HepG2 (cell line): ENCODE results near the gene DGKG. TPM values are rescaled to one million over a fixed set of nuclear protein-coding genes. Genes with fewer than 3 reads are reported as not detected.
A peak's percentile ranks its signal among the peaks of the same experiment; 100 is the strongest.

Source experiments
- CREM ChIP-seq, 2 experiments: sonication (generic) in 1 of 2; formaldehyde crosslinking in 1 of 2; IDR thresholded peaks; 2 replicates each; pipeline versions ENCODE4 v1.4.0 to v1.6.1; 2016 to 2020; ENCODE audit warnings: antibody characterized with exemption in 1 of 2, mild to moderate bottlenecking in 1 of 2, missing genetic modification reagents in 1 of 2
- EEA1 ChIP-seq: sonication (generic); formaldehyde crosslinking; IDR thresholded peaks from 2 replicates; pipeline ENCODE4 v1.5.1; 2020; ENCODE audit warnings: mild to moderate bottlenecking, missing genetic modification reagents, borderline replicate concordance
- HNRNPL ChIP-seq: fragments of 200-400 bp; formaldehyde crosslinking; IDR thresholded peaks from 2 replicates; pipeline ENCODE4 v1.6.1; 2017; ENCODE audit warnings: mild to moderate bottlenecking, low read depth, low read length
- SMARCE1 ChIP-seq: fragments of 450-650 bp; IDR thresholded peaks from 2 replicates; pipeline ENCODE4 v1.6.1; 2017; ENCODE audit warnings: borderline replicate concordance
- SNAI1 ChIP-seq: sonication (generic); formaldehyde crosslinking; IDR thresholded peaks from 2 replicates; pipeline ENCODE4 v1.5.0; 2020; ENCODE audit warnings: mild to moderate bottlenecking, missing genetic modification reagents, borderline replicate concordance
- ZBTB38 ChIP-seq: sonication (generic); formaldehyde crosslinking; IDR thresholded peaks from 2 replicates; pipeline ENCODE4 v1.5.1; 2020; ENCODE audit warnings: mild to moderate bottlenecking, missing genetic modification reagents
- ZNF703 ChIP-seq: sonication (generic); formaldehyde crosslinking; IDR thresholded peaks from 2 replicates; pipeline ENCODE4 v1.5.1; 2020; ENCODE audit warnings: missing genetic modification reagents, mild to moderate bottlenecking, moderate library complexity, borderline replicate concordance
- ZSCAN25 ChIP-seq: sonication (generic); formaldehyde crosslinking; IDR thresholded peaks from 2 replicates; pipeline ENCODE4 v1.8.0; 2022; ENCODE audit warnings: mild to moderate bottlenecking, missing genetic modification reagents
- polyA plus RNA-seq, 8 experiments: library from polyadenylated mRNA; depleted of rRNA in 3 of 8; stranded (reverse) in 7 of 8; unstranded in 1 of 8; fragments of >200 nt; fragmentation: Illumina TruSeq in 4 of 8; extraction: Trizol in 4 of 8; gene quantifications; 2 replicates each; pipeline versions ENCODE4 v1.2.1 to v1.2.3, GENCODE V29; 2011 to 2016; ENCODE audit warnings: low read depth in 4 of 8, missing spikeins in 1 of 8, mixed read lengths in 1 of 8; ENCODE audit not compliant: insufficient read depth in 1 of 8
- total RNA-seq, 5 experiments: library from RNA; depleted of rRNA; stranded (reverse); fragments of >200 nt; fragmentation: Illumina TruSeq; extraction: Trizol; gene quantifications; 2 replicates each; pipeline ENCODE4 v1.2.3, GENCODE V29; 2016; ENCODE audit warnings: low read depth in 1 of 5
- TF ChIP-seq, protein P1 (sequence below): conservative IDR thresholded peaks from 2 replicates; pipeline ENCODE4 v1.6.1; 2018; ENCODE audit warnings: missing genetic modification reagents
- TF ChIP-seq, protein P2 (sequence below): sonication (generic); formaldehyde crosslinking; IDR thresholded peaks from 2 replicates; pipeline ENCODE4 v1.4.0; 2020; ENCODE audit warnings: missing genetic modification reagents
- TF ChIP-seq, protein P3 (sequence below): sonication (generic); formaldehyde crosslinking; conservative IDR thresholded peaks from 2 replicates; pipeline ENCODE4 v1.4.0; 2020; ENCODE audit warnings: missing genetic modification reagents
- TF ChIP-seq, protein P4 (sequence below): IDR thresholded peaks from 2 replicates; pipeline ENCODE4 v1.6.1; 2016; ENCODE audit warnings: low read depth, missing genetic modification reagents, missing compliant biosample characterization
- TF ChIP-seq, protein P5 (sequence below): sonication (generic); formaldehyde crosslinking; IDR thresholded peaks from 2 replicates; pipeline ENCODE4 v1.4.0; 2020; ENCODE audit warnings: missing genetic modification reagents

Gene DGKG
- total and polyA plus RNA-seq, 2 of the 13 experiments (the other 11 are each of a cell fraction or from before 2014, with no cell fraction given), result 3.8 to 6.2 TPM

DNA sequence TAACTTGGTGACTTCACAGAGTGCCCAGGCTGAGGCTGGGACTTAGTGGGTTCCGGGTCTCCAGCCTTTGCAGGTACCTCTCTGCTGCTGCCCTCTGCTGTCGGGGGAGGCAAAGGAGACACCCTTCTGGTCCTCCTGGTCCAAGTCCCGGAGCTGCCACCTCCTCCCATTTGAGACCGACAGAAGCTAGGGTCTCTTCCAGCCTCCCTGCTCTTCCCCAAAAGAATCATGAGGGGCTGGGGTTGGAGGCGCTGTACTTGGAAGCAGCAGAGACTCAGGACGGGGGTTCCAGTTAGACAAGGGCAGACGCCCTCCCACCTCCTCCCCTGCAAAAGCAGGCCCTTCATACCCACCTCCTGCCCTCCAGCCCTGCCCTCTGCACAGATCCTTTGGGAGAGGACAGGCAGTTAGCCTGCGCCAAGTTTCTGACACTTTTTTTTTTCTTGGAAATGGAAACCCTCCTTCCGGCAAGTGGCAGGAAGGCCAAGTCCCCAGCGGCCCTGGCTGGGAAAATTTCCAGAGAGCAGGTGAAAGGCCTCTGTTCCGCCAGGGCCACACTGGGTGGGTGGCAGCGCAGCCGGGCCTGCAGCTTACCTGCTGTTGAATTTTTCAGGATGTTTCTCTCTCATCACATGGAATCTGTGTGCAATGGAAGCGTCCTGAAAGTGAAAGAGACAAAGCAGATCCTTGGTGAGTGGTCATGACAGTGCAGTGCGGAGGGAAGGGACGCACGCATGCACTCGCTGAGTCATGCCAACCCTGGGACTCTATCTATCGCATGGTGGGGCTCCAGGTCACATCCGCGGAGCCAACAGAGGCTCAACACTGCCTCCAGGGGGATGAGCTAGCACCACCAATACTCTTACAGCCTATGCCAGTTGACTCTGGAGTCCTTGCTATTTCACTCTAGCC, 119.9 kb downstream of the DGKG start (continued):
- TF ChIP-seq, protein P1, sequence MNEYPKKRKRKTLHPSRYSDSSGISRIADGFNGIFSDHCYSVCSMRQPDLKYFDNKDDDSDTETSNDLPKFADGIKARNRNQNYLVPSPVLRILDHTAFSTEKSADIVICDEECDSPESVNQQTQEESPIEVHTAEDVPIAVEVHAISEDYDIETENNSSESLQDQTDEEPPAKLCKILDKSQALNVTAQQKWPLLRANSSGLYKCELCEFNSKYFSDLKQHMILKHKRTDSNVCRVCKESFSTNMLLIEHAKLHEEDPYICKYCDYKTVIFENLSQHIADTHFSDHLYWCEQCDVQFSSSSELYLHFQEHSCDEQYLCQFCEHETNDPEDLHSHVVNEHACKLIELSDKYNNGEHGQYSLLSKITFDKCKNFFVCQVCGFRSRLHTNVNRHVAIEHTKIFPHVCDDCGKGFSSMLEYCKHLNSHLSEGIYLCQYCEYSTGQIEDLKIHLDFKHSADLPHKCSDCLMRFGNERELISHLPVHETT (CRISPR knock-in tag), result no peak
- TF ChIP-seq, protein P2, sequence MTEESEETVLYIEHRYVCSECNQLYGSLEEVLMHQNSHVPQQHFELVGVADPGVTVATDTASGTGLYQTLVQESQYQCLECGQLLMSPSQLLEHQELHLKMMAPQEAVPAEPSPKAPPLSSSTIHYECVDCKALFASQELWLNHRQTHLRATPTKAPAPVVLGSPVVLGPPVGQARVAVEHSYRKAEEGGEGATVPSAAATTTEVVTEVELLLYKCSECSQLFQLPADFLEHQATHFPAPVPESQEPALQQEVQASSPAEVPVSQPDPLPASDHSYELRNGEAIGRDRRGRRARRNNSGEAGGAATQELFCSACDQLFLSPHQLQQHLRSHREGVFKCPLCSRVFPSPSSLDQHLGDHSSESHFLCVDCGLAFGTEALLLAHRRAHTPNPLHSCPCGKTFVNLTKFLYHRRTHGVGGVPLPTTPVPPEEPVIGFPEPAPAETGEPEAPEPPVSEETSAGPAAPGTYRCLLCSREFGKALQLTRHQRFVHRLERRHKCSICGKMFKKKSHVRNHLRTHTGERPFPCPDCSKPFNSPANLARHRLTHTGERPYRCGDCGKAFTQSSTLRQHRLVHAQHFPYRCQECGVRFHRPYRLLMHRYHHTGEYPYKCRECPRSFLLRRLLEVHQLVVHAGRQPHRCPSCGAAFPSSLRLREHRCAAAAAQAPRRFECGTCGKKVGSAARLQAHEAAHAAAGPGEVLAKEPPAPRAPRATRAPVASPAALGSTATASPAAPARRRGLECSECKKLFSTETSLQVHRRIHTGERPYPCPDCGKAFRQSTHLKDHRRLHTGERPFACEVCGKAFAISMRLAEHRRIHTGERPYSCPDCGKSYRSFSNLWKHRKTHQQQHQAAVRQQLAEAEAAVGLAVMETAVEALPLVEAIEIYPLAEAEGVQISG (CRISPR knock-in tag), result peak; percentile 58; the same call in 1 of the 2 replicates
- TF ChIP-seq, protein P3, sequence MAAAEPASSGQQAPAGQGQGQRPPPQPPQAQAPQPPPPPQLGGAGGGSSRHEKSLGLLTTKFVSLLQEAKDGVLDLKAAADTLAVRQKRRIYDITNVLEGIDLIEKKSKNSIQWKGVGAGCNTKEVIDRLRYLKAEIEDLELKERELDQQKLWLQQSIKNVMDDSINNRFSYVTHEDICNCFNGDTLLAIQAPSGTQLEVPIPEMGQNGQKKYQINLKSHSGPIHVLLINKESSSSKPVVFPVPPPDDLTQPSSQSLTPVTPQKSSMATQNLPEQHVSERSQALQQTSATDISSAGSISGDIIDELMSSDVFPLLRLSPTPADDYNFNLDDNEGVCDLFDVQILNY, result no peak
- no peak for TF ChIP-seq SNAI1
- TF ChIP-seq, protein P4, sequence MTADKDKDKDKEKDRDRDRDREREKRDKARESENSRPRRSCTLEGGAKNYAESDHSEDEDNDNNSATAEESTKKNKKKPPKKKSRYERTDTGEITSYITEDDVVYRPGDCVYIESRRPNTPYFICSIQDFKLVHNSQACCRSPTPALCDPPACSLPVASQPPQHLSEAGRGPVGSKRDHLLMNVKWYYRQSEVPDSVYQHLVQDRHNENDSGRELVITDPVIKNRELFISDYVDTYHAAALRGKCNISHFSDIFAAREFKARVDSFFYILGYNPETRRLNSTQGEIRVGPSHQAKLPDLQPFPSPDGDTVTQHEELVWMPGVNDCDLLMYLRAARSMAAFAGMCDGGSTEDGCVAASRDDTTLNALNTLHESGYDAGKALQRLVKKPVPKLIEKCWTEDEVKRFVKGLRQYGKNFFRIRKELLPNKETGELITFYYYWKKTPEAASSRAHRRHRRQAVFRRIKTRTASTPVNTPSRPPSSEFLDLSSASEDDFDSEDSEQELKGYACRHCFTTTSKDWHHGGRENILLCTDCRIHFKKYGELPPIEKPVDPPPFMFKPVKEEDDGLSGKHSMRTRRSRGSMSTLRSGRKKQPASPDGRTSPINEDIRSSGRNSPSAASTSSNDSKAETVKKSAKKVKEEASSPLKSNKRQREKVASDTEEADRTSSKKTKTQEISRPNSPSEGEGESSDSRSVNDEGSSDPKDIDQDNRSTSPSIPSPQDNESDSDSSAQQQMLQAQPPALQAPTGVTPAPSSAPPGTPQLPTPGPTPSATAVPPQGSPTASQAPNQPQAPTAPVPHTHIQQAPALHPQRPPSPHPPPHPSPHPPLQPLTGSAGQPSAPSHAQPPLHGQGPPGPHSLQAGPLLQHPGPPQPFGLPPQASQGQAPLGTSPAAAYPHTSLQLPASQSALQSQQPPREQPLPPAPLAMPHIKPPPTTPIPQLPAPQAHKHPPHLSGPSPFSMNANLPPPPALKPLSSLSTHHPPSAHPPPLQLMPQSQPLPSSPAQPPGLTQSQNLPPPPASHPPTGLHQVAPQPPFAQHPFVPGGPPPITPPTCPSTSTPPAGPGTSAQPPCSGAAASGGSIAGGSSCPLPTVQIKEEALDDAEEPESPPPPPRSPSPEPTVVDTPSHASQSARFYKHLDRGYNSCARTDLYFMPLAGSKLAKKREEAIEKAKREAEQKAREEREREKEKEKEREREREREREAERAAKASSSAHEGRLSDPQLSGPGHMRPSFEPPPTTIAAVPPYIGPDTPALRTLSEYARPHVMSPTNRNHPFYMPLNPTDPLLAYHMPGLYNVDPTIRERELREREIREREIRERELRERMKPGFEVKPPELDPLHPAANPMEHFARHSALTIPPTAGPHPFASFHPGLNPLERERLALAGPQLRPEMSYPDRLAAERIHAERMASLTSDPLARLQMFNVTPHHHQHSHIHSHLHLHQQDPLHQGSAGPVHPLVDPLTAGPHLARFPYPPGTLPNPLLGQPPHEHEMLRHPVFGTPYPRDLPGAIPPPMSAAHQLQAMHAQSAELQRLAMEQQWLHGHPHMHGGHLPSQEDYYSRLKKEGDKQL (CRISPR knock-in tag), result no peak
- no peak for TF ChIP-seq EEA1 (CRISPR knock-in tag)
- TF ChIP-seq CREM (IDR thresholded peaks at IDR 0.05), result no peak
- no peak for TF ChIP-seq CREM (CRISPR knock-in tag; IDR thresholded peaks at IDR 0.05)
- TF ChIP-seq ZBTB38 (CRISPR knock-in tag), result no peak
- TF ChIP-seq ZNF703 (CRISPR knock-in tag), result no peak
- peak; percentile 86 for TF ChIP-seq ZSCAN25 (CRISPR knock-in tag)
- TF ChIP-seq, protein P5, sequence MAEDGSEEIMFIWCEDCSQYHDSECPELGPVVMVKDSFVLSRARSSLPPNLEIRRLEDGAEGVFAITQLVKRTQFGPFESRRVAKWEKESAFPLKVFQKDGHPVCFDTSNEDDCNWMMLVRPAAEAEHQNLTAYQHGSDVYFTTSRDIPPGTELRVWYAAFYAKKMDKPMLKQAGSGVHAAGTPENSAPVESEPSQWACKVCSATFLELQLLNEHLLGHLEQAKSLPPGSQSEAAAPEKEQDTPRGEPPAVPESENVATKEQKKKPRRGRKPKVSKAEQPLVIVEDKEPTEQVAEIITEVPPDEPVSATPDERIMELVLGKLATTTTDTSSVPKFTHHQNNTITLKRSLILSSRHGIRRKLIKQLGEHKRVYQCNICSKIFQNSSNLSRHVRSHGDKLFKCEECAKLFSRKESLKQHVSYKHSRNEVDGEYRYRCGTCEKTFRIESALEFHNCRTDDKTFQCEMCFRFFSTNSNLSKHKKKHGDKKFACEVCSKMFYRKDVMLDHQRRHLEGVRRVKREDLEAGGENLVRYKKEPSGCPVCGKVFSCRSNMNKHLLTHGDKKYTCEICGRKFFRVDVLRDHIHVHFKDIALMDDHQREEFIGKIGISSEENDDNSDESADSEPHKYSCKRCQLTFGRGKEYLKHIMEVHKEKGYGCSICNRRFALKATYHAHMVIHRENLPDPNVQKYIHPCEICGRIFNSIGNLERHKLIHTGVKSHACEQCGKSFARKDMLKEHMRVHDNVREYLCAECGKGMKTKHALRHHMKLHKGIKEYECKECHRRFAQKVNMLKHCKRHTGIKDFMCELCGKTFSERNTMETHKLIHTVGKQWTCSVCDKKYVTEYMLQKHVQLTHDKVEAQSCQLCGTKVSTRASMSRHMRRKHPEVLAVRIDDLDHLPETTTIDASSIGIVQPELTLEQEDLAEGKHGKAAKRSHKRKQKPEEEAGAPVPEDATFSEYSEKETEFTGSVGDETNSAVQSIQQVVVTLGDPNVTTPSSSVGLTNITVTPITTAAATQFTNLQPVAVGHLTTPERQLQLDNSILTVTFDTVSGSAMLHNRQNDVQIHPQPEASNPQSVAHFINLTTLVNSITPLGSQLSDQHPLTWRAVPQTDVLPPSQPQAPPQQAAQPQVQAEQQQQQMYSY (CRISPR knock-in tag), result no peak
- no peak for TF ChIP-seq SMARCE1
- peak; percentile 87 for TF ChIP-seq HNRNPL
